H9 (cell line): ENCODE measurements around the gene SPATA17. TPM values are rescaled to one million over a fixed set of nuclear protein-coding genes. Genes with fewer than 3 reads are reported as not detected.

Experiments
- DNase-seq: peaks from one replicate; pipeline ENCODE4 v3.0.0-alpha.2; 2017
- H2AFZ ChIP-seq: one replicate; pipeline ENCODE4 v1.6.1; 2013; ENCODE audit warnings: mild to moderate bottlenecking, low read length, control low read depth, moderate library complexity
- H2AK5ac ChIP-seq: 2 replicates; pipeline ENCODE4 v1.6.1; 2013; ENCODE audit warnings: low read length, control low read depth, mixed read lengths; ENCODE audit not compliant: insufficient read length
- H2BK120ac ChIP-seq: one replicate; pipeline ENCODE4 v1.6.1; 2013; ENCODE audit warnings: low read depth, mild to moderate bottlenecking, low read length, control low read depth, inconsistent platforms; ENCODE audit not compliant: poor library complexity, severe bottlenecking
- H2BK12ac ChIP-seq: 2 replicates; pipeline ENCODE4 v1.6.1; 2013; ENCODE audit warnings: low read length, control low read depth, mixed read lengths, low read depth; ENCODE audit not compliant: insufficient read length
- H2BK15ac ChIP-seq: 2 replicates; pipeline ENCODE4 v1.6.1; 2013; ENCODE audit warnings: low read depth, low read length, control low read depth
- H2BK20ac ChIP-seq: one replicate; pipeline ENCODE4 v1.6.1; 2013; ENCODE audit warnings: low read depth, mild to moderate bottlenecking, low read length, control low read depth, inconsistent platforms; ENCODE audit not compliant: poor library complexity, severe bottlenecking
- H2BK5ac ChIP-seq: 2 replicates; pipeline ENCODE4 v1.6.1; 2013; ENCODE audit warnings: low read length, control low read depth, mixed read lengths; ENCODE audit not compliant: insufficient read length
- H3K14ac ChIP-seq: 2 replicates; pipeline ENCODE4 v1.6.1; 2013; ENCODE audit warnings: low read length, control low read depth; ENCODE audit not compliant: insufficient read depth
- H3K18ac ChIP-seq: 2 replicates; pipeline ENCODE4 v1.6.1; 2013; ENCODE audit warnings: low read depth, mild to moderate bottlenecking, mixed read lengths, low read length, control low read depth; ENCODE audit not compliant: insufficient read length
- H3K23ac ChIP-seq: 2 replicates; pipeline ENCODE4 v1.6.1; 2013; ENCODE audit warnings: low read length, control low read depth, mixed read lengths, low read depth; ENCODE audit not compliant: insufficient read length
- H3K23me2 ChIP-seq: 2 replicates; pipeline ENCODE4 v1.6.1; 2013; ENCODE audit warnings: low read depth, mild to moderate bottlenecking, mixed read lengths, low read length, control low read depth; ENCODE audit not compliant: insufficient read length, poor library complexity, severe bottlenecking
- H3K27ac ChIP-seq: 2 replicates; pipeline ENCODE4 v1.5.1; 2013; ENCODE audit warnings: low read length, control low read depth, mixed read lengths, low read depth; ENCODE audit not compliant: insufficient read length
- H3K27me3 ChIP-seq: 2 replicates; pipeline ENCODE4 v1.6.1; 2013; ENCODE audit warnings: low read length, control low read depth, inconsistent platforms; ENCODE audit not compliant: insufficient read depth
- H3K4ac ChIP-seq: 2 replicates; pipeline ENCODE4 v1.6.1; 2013; ENCODE audit warnings: low read depth, mild to moderate bottlenecking, control low read depth, inconsistent platforms, low read length, moderate library complexity
- H3K4me1 ChIP-seq: 2 replicates; pipeline ENCODE4 v1.6.1; 2013; ENCODE audit warnings: low read length, control low read depth, inconsistent platforms; ENCODE audit not compliant: insufficient read depth
- H3K4me2 ChIP-seq: 2 replicates; pipeline ENCODE4 v1.6.1; 2013; ENCODE audit warnings: low read length, control low read depth, mixed read lengths; ENCODE audit not compliant: insufficient read length, insufficient read depth
- H3K56ac ChIP-seq: 2 replicates; pipeline ENCODE4 v1.6.1; 2013; ENCODE audit warnings: low read depth, mild to moderate bottlenecking, mixed read lengths, low read length, control low read depth; ENCODE audit not compliant: insufficient read length
- H3K79me1 ChIP-seq: 2 replicates; pipeline ENCODE4 v1.6.1; 2013; ENCODE audit warnings: low read depth, mild to moderate bottlenecking, moderate library complexity, low read length, control low read depth, inconsistent platforms; ENCODE audit not compliant: insufficient read depth, poor library complexity, severe bottlenecking
- H3K79me2 ChIP-seq: 2 replicates; pipeline ENCODE4 v1.6.1; 2013; ENCODE audit warnings: low read length, control low read depth, inconsistent platforms; ENCODE audit not compliant: insufficient read depth
- H3K9ac ChIP-seq: 2 replicates; pipeline ENCODE4 v1.6.1; 2013; ENCODE audit warnings: low read length, control low read depth, mixed read lengths; ENCODE audit not compliant: insufficient read length; ENCODE audit errors: extremely low read depth
- H3K9me3 ChIP-seq: one replicate; pipeline ENCODE4 v1.6.1; 2013; ENCODE audit warnings: low read depth, low read length, inconsistent platforms; ENCODE audit not compliant: control insufficient read depth
- H3T11ph ChIP-seq: one replicate; pipeline ENCODE4 v1.6.1; 2013; ENCODE audit warnings: mild to moderate bottlenecking, low read length, control low read depth, inconsistent platforms
- H4K20me1 ChIP-seq: one replicate; pipeline ENCODE4 v1.6.1; 2013; ENCODE audit not compliant: control insufficient read depth, insufficient read length, insufficient read depth
- H4K5ac ChIP-seq: 2 replicates; pipeline ENCODE4 v1.6.1; 2013; ENCODE audit warnings: low read depth, mild to moderate bottlenecking, mixed read lengths, low read length, control low read depth; ENCODE audit not compliant: insufficient read length
- H4K8ac ChIP-seq: replicated peaks from 2 replicates; pipeline ENCODE4 v1.6.1; 2013; ENCODE audit warnings: low read length, control low read depth, mixed read lengths, low read depth; ENCODE audit not compliant: insufficient read length
- H4K91ac ChIP-seq: 2 replicates; pipeline ENCODE4 v1.6.1; 2013; ENCODE audit warnings: low read depth, mild to moderate bottlenecking, moderate library complexity, mixed read lengths, low read length, control low read depth; ENCODE audit not compliant: insufficient read length
- H3K27ac Mint-ChIP-seq, 3 experiments: 2 replicates in 2 of 3; 3 replicates in 1 of 3; pipeline ENCODE4 v1.8.0; 2020 to 2021; ENCODE audit warnings: mixed read lengths in 3 of 3, mild to moderate bottlenecking in 1 of 3, moderate library complexity in 1 of 3
- H3K27me3 Mint-ChIP-seq: 2 replicates; pipeline ENCODE4 v1.8.0; 2021; ENCODE audit warnings: low read depth, mild to moderate bottlenecking, moderate library complexity, mixed read lengths
- H3K36me3 Mint-ChIP-seq, 3 experiments: 2 replicates in 2 of 3; 3 replicates in 1 of 3; pipeline ENCODE4 v1.8.0; 2020 to 2021; ENCODE audit warnings: low read depth in 3 of 3, mixed read lengths in 3 of 3; ENCODE audit not compliant: insufficient read depth in 1 of 3
- H3K4me1 Mint-ChIP-seq, 2 experiments: 2 replicates each; pipeline ENCODE4 v1.8.0; 2020; ENCODE audit warnings: mixed read lengths in 2 of 2
- H3K4me3 Mint-ChIP-seq, 2 experiments: 2 replicates in 1 of 2; 3 replicates in 1 of 2; pipeline ENCODE4 v1.8.0; 2020 to 2021; ENCODE audit warnings: mild to moderate bottlenecking in 2 of 2, mixed read lengths in 2 of 2, moderate library complexity in 1 of 2
- H3K9me3 Mint-ChIP-seq, 2 experiments: 2 replicates in 1 of 2; 3 replicates in 1 of 2; pipeline ENCODE4 v1.8.0; 2020; ENCODE audit warnings: mild to moderate bottlenecking in 2 of 2, mixed read lengths in 2 of 2, moderate library complexity in 1 of 2
- total RNA-seq: library from RNA; stranded (reverse); gene quantifications from 2 replicates; pipeline ENCODE4 v1.2.1, GENCODE V29; 2021
- TF ChIP-seq, protein P1 (sequence below): fragments of 200-600 bp; sonication (generic); conservative IDR thresholded peaks from 3 replicates; pipeline ENCODE4 v1.8.0; 2021; ENCODE audit warnings: antibody characterized with exemption, mild to moderate bottlenecking

Gene SPATA17
- total RNA-seq, 1 experiment from 2014 or later = 0.44 TPM

DNA sequence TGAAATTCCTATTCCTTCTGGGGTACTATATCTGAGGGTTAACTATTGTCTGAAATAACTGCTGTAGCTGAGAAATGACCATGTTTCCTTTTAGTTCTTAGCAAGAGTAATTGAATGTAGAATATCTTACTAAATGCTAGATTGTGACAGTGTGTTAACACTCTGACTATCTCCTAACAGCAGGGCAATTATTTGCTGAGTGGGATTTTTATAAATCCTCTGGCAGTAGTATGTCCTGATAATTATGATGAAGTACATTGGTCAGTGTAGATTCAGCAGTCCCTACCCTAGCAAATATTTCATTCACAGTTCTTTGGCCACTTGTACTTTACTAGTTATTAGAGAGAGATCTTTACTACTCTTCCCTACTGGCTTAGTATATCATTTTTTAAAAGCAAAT is 138.6 kb downstream of the SPATA17 start:
- H3K4ac ChIP-seq = no peak overlapping the region
- TF ChIP-seq, protein P1, sequence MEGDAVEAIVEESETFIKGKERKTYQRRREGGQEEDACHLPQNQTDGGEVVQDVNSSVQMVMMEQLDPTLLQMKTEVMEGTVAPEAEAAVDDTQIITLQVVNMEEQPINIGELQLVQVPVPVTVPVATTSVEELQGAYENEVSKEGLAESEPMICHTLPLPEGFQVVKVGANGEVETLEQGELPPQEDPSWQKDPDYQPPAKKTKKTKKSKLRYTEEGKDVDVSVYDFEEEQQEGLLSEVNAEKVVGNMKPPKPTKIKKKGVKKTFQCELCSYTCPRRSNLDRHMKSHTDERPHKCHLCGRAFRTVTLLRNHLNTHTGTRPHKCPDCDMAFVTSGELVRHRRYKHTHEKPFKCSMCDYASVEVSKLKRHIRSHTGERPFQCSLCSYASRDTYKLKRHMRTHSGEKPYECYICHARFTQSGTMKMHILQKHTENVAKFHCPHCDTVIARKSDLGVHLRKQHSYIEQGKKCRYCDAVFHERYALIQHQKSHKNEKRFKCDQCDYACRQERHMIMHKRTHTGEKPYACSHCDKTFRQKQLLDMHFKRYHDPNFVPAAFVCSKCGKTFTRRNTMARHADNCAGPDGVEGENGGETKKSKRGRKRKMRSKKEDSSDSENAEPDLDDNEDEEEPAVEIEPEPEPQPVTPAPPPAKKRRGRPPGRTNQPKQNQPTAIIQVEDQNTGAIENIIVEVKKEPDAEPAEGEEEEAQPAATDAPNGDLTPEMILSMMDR = no peak
- H2AK5ac ChIP-seq = no peak overlapping the region
- no peak overlapping the region for H3K4me2 ChIP-seq
- no peak overlapping the region for H3K27ac ChIP-seq
- no peak overlapping the region for H2AFZ ChIP-seq
- no peak overlapping the region for H2BK20ac ChIP-seq
- DNase-seq = no peak
- H3K56ac ChIP-seq = no peak overlapping the region
- Mint-ChIP-seq H3K36me3 (no peaks in the 10 kb centered on the region), H3K27me3 (no peaks in the 10 kb centered on the region), H3K4me3 (no peak overlapping the region), H3K9me3 (no peaks in the 10 kb centered on the region; a peak in 1 of 5 replicates), H3K4me1 (0 out of 4 replicates have a peak, but pooled peaks cover 0 to 3% of the 10 kb centered on the region in 2 experiments), H3K27ac (no peak overlapping the region)
- no peak overlapping the region for H3K23ac ChIP-seq
- no peak overlapping the region for H4K91ac ChIP-seq
- H3K18ac ChIP-seq = no peak overlapping the region
- no peak overlapping the region for H4K5ac ChIP-seq
- no peaks in the 10 kb centered on the region for H3K23me2 ChIP-seq
- no peak overlapping the region for H3K14ac ChIP-seq
- H3K4me1 ChIP-seq = no peaks in the 10 kb centered on the region
- no peaks in the 10 kb centered on the region for H4K20me1 ChIP-seq
- no peaks in the 10 kb centered on the region for H3K79me2 ChIP-seq
- H3T11ph ChIP-seq = no peak overlapping the region
- no peak overlapping the region for H2BK5ac ChIP-seq
- H2BK12ac ChIP-seq = no peak overlapping the region
- H3K9ac ChIP-seq = no peak overlapping the region
- no peaks in the 10 kb centered on the region for H3K27me3 ChIP-seq
- H3K79me1 ChIP-seq = no peaks in the 10 kb centered on the region
- no peaks in the 10 kb centered on the region for H3K9me3 ChIP-seq
- no peak overlapping the region for H4K8ac ChIP-seq
- H2BK120ac ChIP-seq = no peak overlapping the region
- no peak overlapping the region for H2BK15ac ChIP-seq
